Dendritic cell treated with granulocyte-macrophage colony-stimulating factor and Interleukin-4, amounts not matched to agents 40 ng/mL and 50 ng/mL, for 4 days (primary cell): Measurements from ENCODE around the gene ACE2.
"Not testable (repeated sequence)": the region's sequence is repeated elsewhere in the genome, so short reads cannot be mapped to it uniquely, and the experiment has no call there.

Experiments
- H3K27ac Mint-ChIP-seq: one replicate; pipeline ENCODE4 v1.8.0; 2022; ENCODE audit warnings: mild to moderate bottlenecking, mixed read lengths
- H3K27me3 Mint-ChIP-seq: one replicate; pipeline ENCODE4 v1.8.0; 2022; ENCODE audit warnings: mild to moderate bottlenecking, mixed read lengths
- H3K36me3 Mint-ChIP-seq: one replicate; pipeline ENCODE4 v1.8.0; 2022; ENCODE audit warnings: low read depth, mixed read lengths
- H3K4me1 Mint-ChIP-seq: one replicate; pipeline ENCODE4 v1.8.0; 2022; ENCODE audit warnings: low read depth, mixed read lengths
- H3K4me3 Mint-ChIP-seq: one replicate; pipeline ENCODE4 v1.8.0; 2022; ENCODE audit warnings: mild to moderate bottlenecking, moderate library complexity, mixed read lengths
- H3K9me3 Mint-ChIP-seq: one replicate; pipeline ENCODE4 v1.8.0; 2022; ENCODE audit warnings: mixed read lengths
- intact Hi-C: fragments of 100-400 bp; cut with micrococcal nuclease; formaldehyde crosslinking; loops from one replicate; pipeline ENCODE4 v1.15.0; 2022

The ACE2 gene

DNA sequence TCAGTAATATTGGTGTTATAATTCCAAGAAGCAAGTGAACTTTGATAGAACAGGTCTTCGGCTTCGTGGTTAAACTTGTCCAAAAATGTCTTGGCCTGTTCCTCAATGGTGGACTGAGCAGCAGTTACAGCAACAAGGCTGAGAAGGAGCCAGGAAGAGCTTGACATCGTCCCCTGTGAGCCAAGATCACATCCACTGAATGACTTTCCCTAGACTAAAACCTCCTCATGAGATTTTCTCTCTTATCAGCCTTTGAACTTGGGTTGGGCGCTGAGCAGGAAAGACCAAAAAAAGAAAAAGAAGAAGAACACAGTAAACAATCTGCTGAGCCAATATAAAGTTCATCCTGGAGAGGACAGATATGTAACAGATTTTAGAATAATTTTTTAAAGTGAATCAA lies at the start of gene ACE2:
TSS of gene ACE2 (minus strand) at position 216 of the 400 bp plus-strand sequence. CDS start at position 167, 49 bp downstream.
- Mint-ChIP-seq H3K27me3 (peaks cover 2% of the 10 kb centered on the region), H3K36me3 (no peaks in the 10 kb centered on the region), H3K9me3 (no peaks in the 10 kb centered on the region), H3K4me1 (no peaks in the 10 kb centered on the region), H3K4me3 (no peak within 1 kb of the TSS), H3K27ac (no peak within 1 kb of the TSS)
- intact Hi-C loops: no loop called here

DNA sequence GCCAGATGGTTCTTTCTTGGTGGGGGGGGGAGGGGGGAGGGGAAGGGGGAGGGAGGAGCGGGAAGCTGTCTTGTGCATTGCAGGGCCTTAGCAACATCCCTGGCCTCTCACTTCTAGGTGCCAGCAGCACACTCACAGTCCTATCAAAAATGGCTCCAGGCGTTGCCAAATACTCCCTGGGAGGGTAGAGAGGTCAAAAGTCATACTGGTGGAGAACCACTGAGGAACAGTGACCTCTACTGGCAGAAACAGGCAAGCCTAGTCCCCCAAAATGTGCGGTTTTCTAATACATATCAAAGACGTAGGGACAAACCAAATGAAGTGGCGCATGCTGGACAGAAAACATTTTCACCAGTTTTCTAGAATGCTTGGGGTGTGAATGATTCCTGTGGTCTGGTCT lies 46.8 kb upstream of the ACE2 start:
- H3K4me1 Mint-ChIP-seq, H3K9me3 Mint-ChIP-seq, H3K36me3 Mint-ChIP-seq, H3K4me3 Mint-ChIP-seq, intact Hi-C loops, H3K27me3 Mint-ChIP-seq, H3K27ac Mint-ChIP-seq: not testable (repeated sequence)

DNA sequence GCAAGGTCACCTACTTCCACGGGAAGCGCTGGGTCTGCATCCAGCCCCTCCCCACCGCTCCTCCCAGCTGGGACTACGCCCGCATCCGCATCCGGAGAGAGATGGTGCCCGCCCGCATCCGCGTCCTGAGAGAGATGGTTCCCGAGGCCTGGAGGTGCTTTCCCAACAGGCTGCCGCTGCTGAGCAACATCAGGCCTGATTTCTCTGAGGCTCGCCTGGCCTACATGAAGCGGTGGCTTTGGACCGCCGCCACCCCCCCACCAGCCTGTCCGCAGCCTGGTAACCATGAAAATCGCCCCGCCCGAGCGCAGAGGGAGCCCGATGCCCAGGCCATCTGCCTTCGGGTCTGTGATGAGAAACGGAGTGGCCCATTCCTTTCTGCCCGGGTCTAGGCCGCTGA lies 45.8 kb upstream of the ACE2 start:
- no peak overlapping the region for H3K4me3 Mint-ChIP-seq
- no peaks in the 10 kb centered on the region for H3K9me3 Mint-ChIP-seq
- intact Hi-C loops: no loop called here
- H3K4me1 Mint-ChIP-seq: peaks cover under 1% of the 10 kb centered on the region
- H3K36me3 Mint-ChIP-seq: no peaks in the 10 kb centered on the region
- no peak overlapping the region for H3K27ac Mint-ChIP-seq
- H3K27me3 Mint-ChIP-seq: no peaks in the 10 kb centered on the region

GRCh38 chrX:15646031-15646430 lies 45.3 kb upstream of the ACE2 start:
- no peak overlapping the region for H3K27ac Mint-ChIP-seq
- H3K9me3 Mint-ChIP-seq: no peaks in the 10 kb centered on the region
- H3K4me3 Mint-ChIP-seq: no peak overlapping the region
- no peaks in the 10 kb centered on the region for H3K4me1 Mint-ChIP-seq
- H3K27me3 Mint-ChIP-seq: no peaks in the 10 kb centered on the region
- intact Hi-C loops: no loop called here
- H3K36me3 Mint-ChIP-seq: no peaks in the 10 kb centered on the region

DNA sequence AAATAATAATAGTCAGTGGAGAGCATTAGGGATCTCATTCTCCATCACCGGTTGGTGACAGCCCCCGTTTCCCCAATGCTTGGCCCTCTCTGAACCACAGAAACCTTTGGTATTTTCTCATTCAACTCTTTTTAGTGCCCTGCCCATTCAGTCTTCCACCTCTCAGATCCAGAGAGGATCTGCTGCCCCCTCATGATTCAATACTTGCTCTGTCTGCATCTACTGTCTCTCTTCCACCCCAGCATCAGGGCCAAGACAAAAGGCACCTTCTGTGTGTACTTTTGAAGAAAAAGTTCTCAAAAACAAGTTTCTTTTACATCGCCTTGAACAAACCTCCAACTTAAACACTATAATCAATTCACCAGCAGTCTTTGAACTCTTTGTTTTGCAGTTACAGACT lies 44.5 kb upstream of the ACE2 start:
- H3K4me1 Mint-ChIP-seq: no peaks in the 10 kb centered on the region
- H3K36me3 Mint-ChIP-seq: no peaks in the 10 kb centered on the region
- intact Hi-C loops: no loop called here
- no peak overlapping the region for H3K4me3 Mint-ChIP-seq
- H3K27ac Mint-ChIP-seq: no peak overlapping the region
- H3K9me3 Mint-ChIP-seq: no peaks in the 10 kb centered on the region
- H3K27me3 Mint-ChIP-seq: no peaks in the 10 kb centered on the region

DNA sequence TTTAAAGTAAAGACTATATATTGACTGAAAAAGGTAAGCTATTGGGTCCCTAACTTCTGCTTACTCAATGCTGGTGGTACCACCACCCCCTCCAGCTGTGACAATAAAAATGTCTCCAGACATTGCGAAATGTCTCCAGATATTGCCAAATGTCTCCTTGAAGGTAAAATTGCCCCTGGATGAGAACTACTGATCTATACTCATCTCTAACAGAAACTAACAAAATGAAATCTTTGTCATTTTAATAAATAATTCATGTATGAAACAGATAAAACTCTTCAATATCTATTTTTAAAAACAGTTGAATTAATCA lies 43.8 kb upstream of the ACE2 start:
- Mint-ChIP-seq H3K27me3 (no peaks in the 10 kb centered on the region), H3K36me3 (no peaks in the 10 kb centered on the region), H3K27ac (no peak overlapping the region), H3K4me1 (no peaks in the 10 kb centered on the region), H3K9me3 (no peaks in the 10 kb centered on the region), H3K4me3 (no peak overlapping the region)
- intact Hi-C loops: no loop called here

DNA sequence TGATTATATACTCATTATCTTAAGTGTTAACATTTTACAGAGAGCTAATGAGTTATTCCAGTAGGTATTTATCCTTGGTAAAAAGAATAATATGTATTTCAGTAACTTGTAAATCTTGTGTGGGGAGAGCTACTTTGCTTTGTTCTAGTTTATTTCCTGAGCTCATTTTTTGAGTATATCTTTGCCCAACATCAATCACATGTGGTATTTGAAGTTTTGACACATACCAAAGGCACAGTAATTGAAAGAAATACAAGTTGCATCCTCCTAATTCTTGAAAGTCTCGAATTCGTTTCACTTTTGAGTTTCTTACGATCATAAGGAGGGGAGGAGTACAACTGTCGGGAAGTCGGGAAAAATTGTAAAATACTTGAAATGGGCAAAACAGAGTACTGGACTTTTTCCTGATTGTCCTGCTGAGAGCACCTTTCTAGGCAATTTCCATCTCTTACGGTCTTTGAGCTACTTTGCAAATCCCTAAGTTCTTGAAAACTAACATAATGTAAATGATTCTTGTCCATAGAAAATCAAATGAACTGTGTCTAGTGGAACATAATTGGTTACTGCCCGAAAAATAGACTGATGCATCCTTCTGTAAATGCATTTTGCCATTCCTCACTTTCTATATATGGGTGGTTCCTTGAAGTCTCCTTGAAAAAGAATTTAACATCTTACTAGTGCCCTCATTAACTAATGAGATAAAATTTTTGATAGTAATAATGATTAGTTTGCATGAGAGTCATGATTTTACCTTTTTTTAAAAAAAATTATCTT lies 43.2 kb upstream of the ACE2 start:
- H3K36me3 Mint-ChIP-seq: no peaks in the 10 kb centered on the region
- no peaks in the 10 kb centered on the region for H3K9me3 Mint-ChIP-seq
- H3K27me3 Mint-ChIP-seq: no peaks in the 10 kb centered on the region
- H3K27ac Mint-ChIP-seq: no peak overlapping the region
- no peak overlapping the region for H3K4me3 Mint-ChIP-seq
- intact Hi-C loops: no loop called here
- H3K4me1 Mint-ChIP-seq: no peaks in the 10 kb centered on the region

DNA sequence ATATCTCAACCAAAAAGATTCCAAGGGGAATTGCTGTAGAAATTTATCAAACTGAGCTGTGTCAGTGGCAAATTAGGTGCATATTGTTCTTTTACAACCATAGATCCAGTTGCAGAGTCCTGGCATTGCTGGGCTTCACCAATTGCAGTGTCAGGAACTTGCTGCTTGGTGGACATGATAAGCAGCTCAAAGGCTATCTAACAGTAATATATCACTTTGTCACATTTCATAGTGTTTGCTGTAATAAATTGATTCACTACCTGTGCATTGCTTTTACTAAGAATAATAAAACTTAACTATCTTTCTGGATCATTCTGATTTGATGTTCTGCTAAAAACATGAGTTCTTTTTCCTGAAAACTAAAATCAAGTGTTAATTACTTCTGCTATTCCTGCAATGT lies 30.9 kb upstream of the ACE2 start:
- no peak overlapping the region for H3K27ac Mint-ChIP-seq
- H3K36me3 Mint-ChIP-seq: no peaks in the 10 kb centered on the region
- no peaks in the 10 kb centered on the region for H3K27me3 Mint-ChIP-seq
- no peak overlapping the region for H3K4me3 Mint-ChIP-seq
- H3K4me1 Mint-ChIP-seq: no peaks in the 10 kb centered on the region
- intact Hi-C loops: no loop called here
- no peaks in the 10 kb centered on the region for H3K9me3 Mint-ChIP-seq

DNA sequence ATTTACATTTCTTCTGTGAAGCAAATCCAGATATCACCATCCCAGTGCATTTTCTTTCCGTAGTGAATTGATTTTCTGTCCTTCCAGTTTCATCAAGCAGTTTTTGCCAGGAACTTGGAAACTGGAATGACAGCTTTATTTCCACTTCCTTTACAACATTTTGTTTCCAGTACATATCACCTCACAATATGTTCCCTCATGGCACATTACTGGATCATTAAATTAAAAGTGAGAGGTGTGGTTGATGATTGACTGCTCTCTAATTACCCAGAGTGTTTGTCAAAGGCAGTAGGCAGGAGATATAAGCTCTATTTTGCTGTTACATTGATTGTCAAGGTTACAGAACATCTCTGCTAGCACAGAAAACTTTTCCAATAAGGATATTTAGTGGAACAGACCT lies 22.3 kb upstream of the ACE2 start:
- intact Hi-C loops: no loop called here
- H3K4me3 Mint-ChIP-seq: no peak overlapping the region
- no peaks in the 10 kb centered on the region for H3K9me3 Mint-ChIP-seq
- H3K36me3 Mint-ChIP-seq: no peaks in the 10 kb centered on the region
- no peak overlapping the region for H3K27ac Mint-ChIP-seq
- peaks cover 1% of the 10 kb centered on the region for H3K27me3 Mint-ChIP-seq
- no peaks in the 10 kb centered on the region for H3K4me1 Mint-ChIP-seq

DNA sequence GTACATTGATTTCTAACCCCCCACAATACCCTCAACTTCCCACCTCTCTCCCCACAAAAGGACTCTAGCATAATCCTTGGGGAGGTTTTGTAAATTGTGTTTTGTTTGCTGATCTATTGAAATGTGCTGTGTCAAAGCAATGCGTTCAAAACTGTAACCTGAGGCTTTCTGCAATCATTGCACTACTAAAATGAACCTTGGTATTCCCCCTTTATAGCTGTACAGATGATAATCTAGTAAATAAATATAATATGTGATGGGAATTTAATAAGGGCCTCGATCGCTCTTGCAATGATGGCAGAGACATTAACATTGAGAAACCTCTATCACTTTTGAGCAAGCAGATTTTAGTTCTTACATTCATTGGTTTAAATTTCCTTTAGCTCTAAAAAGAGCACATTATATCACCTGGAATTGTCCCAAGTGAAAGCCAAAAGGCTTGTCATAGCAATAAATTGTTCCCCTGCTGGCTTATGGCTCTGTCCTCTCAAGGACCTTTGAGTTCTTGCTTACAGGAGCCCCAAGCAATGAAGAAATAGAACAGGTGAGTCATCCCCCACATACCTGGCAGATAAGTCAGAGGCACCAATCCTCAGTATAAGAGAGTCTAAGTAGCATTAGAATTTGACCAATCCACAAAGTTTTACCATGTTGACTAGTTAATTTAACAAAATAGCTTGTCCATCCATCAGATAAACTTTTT lies 18.4 kb upstream of the ACE2 start:
- Mint-ChIP-seq H3K9me3 (no peaks in the 10 kb centered on the region), H3K27ac (no peak overlapping the region), H3K4me3 (no peak overlapping the region), H3K4me1 (no peaks in the 10 kb centered on the region), H3K27me3 (peaks cover 3% of the 10 kb centered on the region), H3K36me3 (no peaks in the 10 kb centered on the region)
- intact Hi-C loops: no loop called here

DNA sequence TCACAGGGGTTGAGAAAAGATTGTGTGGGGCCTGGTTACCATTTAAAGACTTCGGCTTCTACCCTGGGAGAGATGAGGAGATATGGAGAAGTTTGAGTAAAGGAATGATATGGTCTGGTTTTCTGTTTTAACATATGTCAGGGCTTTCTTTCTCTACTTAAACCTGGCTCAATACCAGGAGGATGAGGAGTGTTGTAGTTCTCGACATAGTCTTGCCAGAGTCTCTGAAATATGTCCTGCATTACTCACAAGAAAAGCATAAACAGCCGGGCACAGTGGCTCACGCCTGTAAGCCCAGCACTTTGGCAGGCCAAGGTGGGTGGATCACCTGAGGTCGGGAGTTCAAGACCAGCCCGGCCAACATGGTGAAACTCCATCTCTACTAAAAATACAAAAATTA lies 16.4 kb upstream of the ACE2 start:
- no peaks in the 10 kb centered on the region for H3K4me1 Mint-ChIP-seq
- no peaks in the 10 kb centered on the region for H3K9me3 Mint-ChIP-seq
- H3K4me3 Mint-ChIP-seq: no peak overlapping the region
- H3K27me3 Mint-ChIP-seq: peaks cover 3% of the 10 kb centered on the region
- no peaks in the 10 kb centered on the region for H3K36me3 Mint-ChIP-seq
- intact Hi-C loops: no loop called here
- H3K27ac Mint-ChIP-seq: no peak overlapping the region

- Mint-ChIP-seq H3K27me3 (peaks cover 3% of the 10 kb centered on the region), H3K4me1 (no peaks in the 10 kb centered on the region), H3K4me3 (no peak overlapping the region), H3K27ac (no peak overlapping the region), H3K36me3 (no peaks in the 10 kb centered on the region), H3K9me3 (no peaks in the 10 kb centered on the region)
- intact Hi-C loops: no loop called here
Measured at GRCh38 chrX:15616531-15616930, 15.8 kb upstream of the ACE2 start.

DNA sequence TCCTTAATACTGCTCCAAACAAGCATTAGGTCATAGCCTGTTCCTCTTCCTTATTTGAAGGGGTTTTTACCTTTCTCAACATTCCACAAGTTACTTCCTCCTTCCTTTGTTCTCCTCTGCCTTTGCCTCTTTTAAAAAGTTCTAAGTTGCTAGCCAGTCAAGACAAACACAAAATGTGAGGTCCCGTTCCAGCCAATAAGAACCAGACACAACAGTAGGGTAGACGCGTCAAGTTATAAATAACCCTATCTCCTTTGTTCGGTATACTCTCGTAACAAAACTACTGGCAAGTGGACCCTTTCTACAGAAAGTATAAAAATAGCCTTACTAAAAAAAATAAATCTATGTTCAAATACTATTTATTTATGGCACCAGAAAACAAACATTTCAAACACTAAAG lies 6.3 kb upstream of the ACE2 start:
- H3K27me3 Mint-ChIP-seq: peaks cover 2% of the 10 kb centered on the region
- H3K4me3 Mint-ChIP-seq: no peak overlapping the region
- H3K9me3 Mint-ChIP-seq: no peaks in the 10 kb centered on the region
- intact Hi-C loops: no loop called here
- H3K4me1 Mint-ChIP-seq: peaks cover 6% of the 10 kb centered on the region
- no peaks in the 10 kb centered on the region for H3K36me3 Mint-ChIP-seq
- no peak overlapping the region for H3K27ac Mint-ChIP-seq

GRCh38 chrX:15606136-15606535 lies 5.4 kb upstream of the ACE2 start:
- intact Hi-C loops: no loop called here
- H3K9me3 Mint-ChIP-seq: no peaks in the 10 kb centered on the region
- peaks cover 6% of the 10 kb centered on the region for H3K4me1 Mint-ChIP-seq
- H3K27me3 Mint-ChIP-seq: peaks cover 2% of the 10 kb centered on the region
- no peak overlapping the region for H3K27ac Mint-ChIP-seq
- no peaks in the 10 kb centered on the region for H3K36me3 Mint-ChIP-seq
- no peak overlapping the region for H3K4me3 Mint-ChIP-seq

DNA sequence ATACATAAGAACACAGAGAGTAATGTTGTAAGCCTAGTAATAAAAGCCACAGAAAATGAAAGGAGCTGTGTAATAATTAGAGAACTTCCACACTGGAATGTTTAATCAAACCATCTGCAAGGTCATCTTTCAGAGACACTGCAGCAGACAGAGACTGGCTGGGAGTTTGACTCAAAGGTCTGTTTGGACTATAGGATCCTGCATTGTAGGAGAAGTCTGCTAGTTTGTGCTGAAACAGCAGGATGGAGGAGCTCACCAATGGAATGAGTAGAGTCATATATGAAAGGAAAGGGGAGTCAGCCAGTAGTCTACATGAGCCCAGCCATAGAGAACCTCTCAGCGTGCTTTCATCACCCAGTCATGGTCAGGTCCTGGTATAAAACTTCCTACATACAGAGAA lies 4.5 kb upstream of the ACE2 start:
- intact Hi-C loops: no loop called here
- Mint-ChIP-seq H3K4me3 (no peak overlapping the region), H3K27ac (no peak overlapping the region), H3K27me3 (peaks cover 2% of the 10 kb centered on the region), H3K36me3 (no peaks in the 10 kb centered on the region), H3K4me1 (peaks cover 6% of the 10 kb centered on the region), H3K9me3 (no peaks in the 10 kb centered on the region)
